GM23338 (cell line): ENCODE results near the gene TAF12. TPM values are rescaled to one million over a fixed set of nuclear protein-coding genes. Genes with fewer than 3 reads are reported as not detected.
A peak's percentile ranks its signal among the peaks of the same experiment; 100 is the strongest.

Experiments
- ATAC-seq: fragments of 200-7000 bp; cut with Tn5 transposase; 3 replicates; pipeline ENCODE4 v1.9.1; 2020
- DNase-seq: peaks from one replicate; pipeline ENCODE4 v3.0.0-alpha.2; 2015; ENCODE audit warnings: low spot score
- H2AFZ ChIP-seq: fragments of 200-600 bp; sonication (generic); 2 replicates; pipeline ENCODE4 v1.8.0; 2016; ENCODE audit warnings: antibody characterized with exemption, mild to moderate bottlenecking, moderate library complexity
- H3F3A ChIP-seq: fragments of 200-600 bp; sonication (generic); replicated peaks from 2 replicates; pipeline ENCODE4 v1.8.0; 2017; ENCODE audit warnings: antibody characterized with exemption, mixed run types, low read depth
- H3K27ac ChIP-seq: fragments of 200-600 bp; sonication (generic); 2 replicates; pipeline ENCODE4 v1.6.1; 2016; ENCODE audit warnings: low read depth
- H3K27me3 ChIP-seq: fragments of 200-600 bp; sonication (generic); 2 replicates; pipeline ENCODE4 v1.8.0; 2016; ENCODE audit warnings: mild to moderate bottlenecking, mixed run types, moderate library complexity; ENCODE audit not compliant: insufficient read depth
- H3K36me3 ChIP-seq: fragments of 200-600 bp; sonication (generic); 2 replicates; pipeline ENCODE4 v1.8.0; 2016; ENCODE audit warnings: mild to moderate bottlenecking; ENCODE audit not compliant: insufficient read depth
- H3K4me1 ChIP-seq: fragments of 200-600 bp; sonication (generic); 2 replicates; pipeline ENCODE4 v1.8.0; 2016; ENCODE audit warnings: mild to moderate bottlenecking, moderate library complexity; ENCODE audit not compliant: insufficient read depth
- H3K4me2 ChIP-seq: fragments of 200-600 bp; sonication (generic); 2 replicates; pipeline ENCODE4 v1.7.1; 2017; ENCODE audit warnings: mixed run types
- H3K4me3 ChIP-seq: fragments of 200-600 bp; sonication (generic); 2 replicates; pipeline ENCODE4 v1.6.1; 2016; ENCODE audit warnings: mixed run types
- H3K79me2 ChIP-seq: fragments of 200-600 bp; sonication (generic); replicated peaks from 2 replicates; pipeline ENCODE4 v1.8.0; 2017; ENCODE audit warnings: mild to moderate bottlenecking; ENCODE audit not compliant: insufficient read depth
- H3K9me2 ChIP-seq: fragments of 200-600 bp; sonication (generic); 2 replicates; pipeline ENCODE4 v1.8.0; 2017; ENCODE audit not compliant: insufficient read depth
- H4K20me1 ChIP-seq: fragments of 200-600 bp; sonication (generic); replicated peaks from 2 replicates; pipeline ENCODE4 v1.8.0; 2017; ENCODE audit warnings: mild to moderate bottlenecking; ENCODE audit not compliant: insufficient read depth
- H3K27ac Mint-ChIP-seq: 2 replicates; pipeline ENCODE4 v1.8.0; 2020; ENCODE audit warnings: inconsistent platforms, mild to moderate bottlenecking, moderate library complexity, mixed read lengths
- H3K27me3 Mint-ChIP-seq: 3 replicates; pipeline ENCODE4 v1.8.0; 2022; ENCODE audit warnings: low read depth, mild to moderate bottlenecking, moderate library complexity, mixed read lengths, inconsistent platforms; ENCODE audit not compliant: insufficient read depth, poor library complexity
- H3K36me3 Mint-ChIP-seq: 3 replicates; pipeline ENCODE4 v1.8.0; 2021; ENCODE audit warnings: low read depth, mild to moderate bottlenecking, inconsistent platforms, moderate library complexity, mixed read lengths
- H3K4me1 Mint-ChIP-seq: 3 replicates; pipeline ENCODE4 v1.8.0; 2020; ENCODE audit warnings: mild to moderate bottlenecking, inconsistent platforms, mixed read lengths
- H3K4me3 Mint-ChIP-seq: 3 replicates; pipeline ENCODE4 v1.8.0; 2021; ENCODE audit warnings: moderate library complexity, mild to moderate bottlenecking, inconsistent platforms, mixed read lengths
- H3K9me3 Mint-ChIP-seq: 3 replicates; pipeline ENCODE4 v1.8.0; 2020; ENCODE audit warnings: moderate library complexity, mild to moderate bottlenecking, inconsistent platforms, mixed read lengths
- ETS1 ChIP-seq: IDR thresholded peaks from 2 replicates; pipeline ENCODE4 v1.6.1; 2016; ENCODE audit warnings: antibody characterized with exemption
- JUNB ChIP-seq: IDR thresholded peaks from one replicate; pipeline ENCODE4 v1.6.1; 2016; ENCODE audit warnings: antibody characterized with exemption; ENCODE audit not compliant: unreplicated experiment
- ZNF114 ChIP-seq: fragments of 250-450 bp; sonication (Bioruptor Pico); IDR thresholded peaks from 2 replicates; pipeline ENCODE4 v1.5.0; 2020; ENCODE audit warnings: mild to moderate bottlenecking, moderate library complexity
- ZNF462 ChIP-seq: fragments of 250-450 bp; sonication (Bioruptor Pico); IDR thresholded peaks from 2 replicates; pipeline ENCODE4 v1.5.0; 2020; ENCODE audit warnings: mild to moderate bottlenecking, moderate library complexity
- polyA plus RNA-seq: library from polyadenylated mRNA; unstranded; fragments of >200 nt; fragmentation: Nextera tagmentation; extraction: Ambion mirVana; gene quantifications from 2 replicates; pipeline ENCODE4 v1.2.1, GENCODE V29; 2016
- total RNA-seq: library from RNA; depleted of rRNA; stranded (reverse); fragments of >200 nt; shearing (Covaris generic); gene quantifications from 2 replicates; pipeline ENCODE4 v1.2.3, GENCODE V29; 2014

The TAF12 gene
- total and polyA plus RNA-seq, 2 experiments from 2014 or later: 15.2 to 46.8 TPM

GRCh38 chr1:28684937-28685336, 42.1 kb upstream of the TAF12 start (continued):
- TF ChIP-seq ZNF462 (CRISPR knock-in tag): no peak

DNA sequence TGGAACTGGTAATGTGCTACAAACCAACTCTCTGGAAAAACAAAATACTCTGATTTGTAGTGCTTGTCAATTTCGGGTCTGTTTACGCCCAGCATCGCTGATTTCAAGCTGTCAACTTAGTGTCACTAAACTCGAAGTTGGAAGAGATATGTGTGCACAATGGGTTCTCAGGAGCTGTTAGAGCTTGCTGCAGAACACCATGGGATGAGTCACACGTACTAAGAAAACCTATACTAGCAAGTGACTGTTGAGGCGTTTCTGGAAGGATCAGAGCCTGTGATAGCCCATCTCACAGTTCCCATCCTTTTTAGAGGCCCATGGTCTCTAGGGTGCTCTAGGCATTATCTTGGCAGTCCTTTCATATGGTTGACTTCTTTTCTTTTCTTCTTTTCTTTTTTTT, 40.0 kb upstream of the TAF12 start:
- Mint-ChIP-seq H3K27me3 (peaks cover 5% of the 10 kb centered on the region), H3K36me3 (peaks cover 29% of the 10 kb centered on the region), H3K9me3 (no peaks in the 10 kb centered on the region), H3K4me1 (no peaks in the 10 kb centered on the region; the same call in 2 of the 3 replicates), H3K27ac (0 out of 2 replicates have a peak overlapping the region, but pooled peaks have one; percentile 31), H3K4me3 (no peak overlapping the region)
- DNase-seq: no peak
- H3K9me2 ChIP-seq: no peaks in the 10 kb centered on the region
- no peak overlapping the region for H2AFZ ChIP-seq
- H3K4me3 ChIP-seq: no peak overlapping the region
- peak overlapping the region; percentile 26; the same call in 1 of the 2 replicates for H3K27ac ChIP-seq
- no peaks in the 10 kb centered on the region for H3K27me3 ChIP-seq
- TF ChIP-seq ETS1 (no peak), ZNF114 (CRISPR knock-in tag) (no peak), JUNB (no peak)
- ATAC-seq: no peak
- H3F3A ChIP-seq: peaks cover 5% of the 10 kb centered on the region; the same call in 1 of the 2 replicates
- H3K4me1 ChIP-seq: no peaks in the 10 kb centered on the region
- no peaks in the 10 kb centered on the region for H4K20me1 ChIP-seq
- no peak overlapping the region for H3K4me2 ChIP-seq
- H3K79me2 ChIP-seq: peaks cover 12% of the 10 kb centered on the region; the same call in 1 of the 2 replicates
- H3K36me3 ChIP-seq: peaks cover 8% of the 10 kb centered on the region; the same call in 1 of the 2 replicates
